ENCODE data around the gene OR2V1. TPM values are rescaled to one million over a fixed set of nuclear protein-coding genes. Genes with fewer than 3 reads are reported as not detected.
"Not testable (repeated sequence)": the region's sequence is repeated elsewhere in the genome, so short reads cannot be mapped to it uniquely, and the experiment has no call there.

OR2V1 gene
- total and polyA plus RNA-seq, 2 of the 4 experiments (the other 2 are of a cell fraction) = not detected

- H3K4ac ChIP-seq (ENCODE audit: low read depth, low read length); H3K23ac ChIP-seq (ENCODE audit: low read depth, low read length); H2BK15ac ChIP-seq (ENCODE audit: low read depth, low read length); H3K18ac ChIP-seq (ENCODE audit: low read depth, low read length); BruUV-seq (replicated peaks); H2AK9ac ChIP-seq (replicated peaks; ENCODE audit: low read depth, low read length, poor library complexity); H2AK5ac ChIP-seq (ENCODE audit: low read depth, low read length); H2BK5ac ChIP-seq (ENCODE audit: low read depth, low read length, poor library complexity, severe bottlenecking); intact Hi-C loops (cut with micrococcal nuclease); H4K5ac ChIP-seq (ENCODE audit: low read depth, low read length); H3K4me1 ChIP-seq (ENCODE audit: control insufficient read depth, insufficient read depth, low read length); ATAC-seq (ENCODE audit: low read depth); dilution Hi-C loops (cut with HindIII; ENCODE audit: low sequenced_read_pairs, unreplicated experiment); H3K14ac ChIP-seq (replicated peaks; ENCODE audit: low read depth, low read length); CTCF ChIA-PET; H3K27ac ChIP-seq (ENCODE audit: insufficient read depth, low read length); in situ Hi-C loops (cut with MboI; ENCODE audit: low sequenced_read_pairs); H3K36me3 ChIP-seq (ENCODE audit: control insufficient read depth, insufficient read depth, low read length); H3K4me3 ChIP-seq (ENCODE audit: insufficient read depth, low read depth, low read length); H4K20me1 ChIP-seq (ENCODE audit: insufficient read depth, low read length); H3K79me1 ChIP-seq (ENCODE audit: low read depth in 1 of 2, low read length in 2 of 2); H4K91ac ChIP-seq (ENCODE audit: insufficient read depth, low read depth, low read length); H3K9me1 ChIP-seq (ENCODE audit: insufficient read depth, low read length); H3K4me2 ChIP-seq (ENCODE audit: low read depth, low read length); H3K9me3 ChIP-seq (ENCODE audit: control insufficient read depth, insufficient read depth, low read length); H2BK120ac ChIP-seq (ENCODE audit: low read depth, low read length); DNase-seq; H3K9ac ChIP-seq (ENCODE audit: low read depth, low read length); H2BK20ac ChIP-seq (ENCODE audit: low read depth, low read length); H2AFZ ChIP-seq (replicated peaks; ENCODE audit: low read length, poor library complexity); H4K8ac ChIP-seq (ENCODE audit: low read depth in 2 of 2, low read length in 2 of 2); POLR2A ChIA-PET (ENCODE audit: unreplicated experiment); H3K56ac ChIP-seq (ENCODE audit: extremely low read depth, insufficient read depth, low read length): not testable (repeated sequence)
- no CpG with 5 or more reads among the region's 13 CpGs for WGBS, 2 experiments (ENCODE audit: extremely low coverage in 2 of 2, insufficient read length in 1 of 2)
- peaks cover 21% of the 10 kb centered on the region for H3K27me3 ChIP-seq (ENCODE audit: control insufficient read depth, insufficient read depth, low read length)
Observed at GRCh38 chr5:181113572-181113971, 17.4 kb downstream of the OR2V1 start.
